Mammary epithelial cell (primary cell): ENCODE data around the gene KBTBD6.

Experiments used
- EZH2 ChIP-seq: IDR thresholded peaks from 2 replicates; pipeline ENCODE4 v1.6.1; 2012; ENCODE audit warnings: low read length, inconsistent platforms, borderline replicate concordance
- TF ChIP-seq, protein P1 (sequence below), 2 donors: IDR thresholded peaks in 1 of 2; conservative IDR thresholded peaks in 1 of 2; 2 replicates each; pipeline ENCODE4 v1.5.1; 2011 to 2012; ENCODE audit warnings: inconsistent platforms in 2 of 2, low read length in 2 of 2, mild to moderate bottlenecking in 2 of 2, control low read depth in 1 of 2, low read depth in 1 of 2; ENCODE audit not compliant: insufficient read depth in 1 of 2; ENCODE audit errors: extremely low read depth in 1 of 2

DNA sequence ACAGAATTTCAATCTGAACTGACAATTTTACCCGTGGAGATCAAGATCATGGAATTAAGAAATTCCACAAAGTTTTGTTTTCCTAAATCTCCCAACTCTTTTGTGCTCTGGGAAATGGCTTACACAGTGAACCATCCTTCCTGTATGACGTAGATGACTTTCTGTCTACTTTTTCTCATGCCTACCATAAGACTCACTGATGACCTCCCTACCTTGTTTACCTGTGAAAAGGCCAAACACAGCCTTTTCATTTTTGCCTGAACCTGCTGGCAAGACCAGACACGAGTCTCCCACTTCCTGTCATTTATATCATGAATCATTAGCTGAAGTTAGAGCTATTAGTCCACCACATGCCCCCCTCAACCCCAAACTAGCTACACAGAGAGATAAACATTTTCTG lies 4.6 kb upstream of the KBTBD6 start:
- TF ChIP-seq, protein P1, sequence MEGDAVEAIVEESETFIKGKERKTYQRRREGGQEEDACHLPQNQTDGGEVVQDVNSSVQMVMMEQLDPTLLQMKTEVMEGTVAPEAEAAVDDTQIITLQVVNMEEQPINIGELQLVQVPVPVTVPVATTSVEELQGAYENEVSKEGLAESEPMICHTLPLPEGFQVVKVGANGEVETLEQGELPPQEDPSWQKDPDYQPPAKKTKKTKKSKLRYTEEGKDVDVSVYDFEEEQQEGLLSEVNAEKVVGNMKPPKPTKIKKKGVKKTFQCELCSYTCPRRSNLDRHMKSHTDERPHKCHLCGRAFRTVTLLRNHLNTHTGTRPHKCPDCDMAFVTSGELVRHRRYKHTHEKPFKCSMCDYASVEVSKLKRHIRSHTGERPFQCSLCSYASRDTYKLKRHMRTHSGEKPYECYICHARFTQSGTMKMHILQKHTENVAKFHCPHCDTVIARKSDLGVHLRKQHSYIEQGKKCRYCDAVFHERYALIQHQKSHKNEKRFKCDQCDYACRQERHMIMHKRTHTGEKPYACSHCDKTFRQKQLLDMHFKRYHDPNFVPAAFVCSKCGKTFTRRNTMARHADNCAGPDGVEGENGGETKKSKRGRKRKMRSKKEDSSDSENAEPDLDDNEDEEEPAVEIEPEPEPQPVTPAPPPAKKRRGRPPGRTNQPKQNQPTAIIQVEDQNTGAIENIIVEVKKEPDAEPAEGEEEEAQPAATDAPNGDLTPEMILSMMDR (conservative IDR thresholded peaks at IDR 0.05 in 1 of 2, IDR thresholded peaks at IDR 0.05 in 1 of 2; ENCODE audit: extremely low read depth in 1 of 2, insufficient read depth in 1 of 2, low read depth in 1 of 2, low read length in 2 of 2) = no peak
- no peak for TF ChIP-seq EZH2
